Jurkat, Clone E6-1 (cell line): ENCODE measurements around the gene METTL26.

Experiments used
- DNase-seq: peaks from one replicate; pipeline ENCODE4 v3.0.0-alpha.2; 2011; ENCODE audit warnings: low read depth, low spot score
- H3K4me3 ChIP-seq: 2 replicates; pipeline ENCODE4 v1.5.1; 2011; ENCODE audit warnings: mild to moderate bottlenecking, low read length, control low read depth, moderate library complexity

The METTL26 gene

DNA sequence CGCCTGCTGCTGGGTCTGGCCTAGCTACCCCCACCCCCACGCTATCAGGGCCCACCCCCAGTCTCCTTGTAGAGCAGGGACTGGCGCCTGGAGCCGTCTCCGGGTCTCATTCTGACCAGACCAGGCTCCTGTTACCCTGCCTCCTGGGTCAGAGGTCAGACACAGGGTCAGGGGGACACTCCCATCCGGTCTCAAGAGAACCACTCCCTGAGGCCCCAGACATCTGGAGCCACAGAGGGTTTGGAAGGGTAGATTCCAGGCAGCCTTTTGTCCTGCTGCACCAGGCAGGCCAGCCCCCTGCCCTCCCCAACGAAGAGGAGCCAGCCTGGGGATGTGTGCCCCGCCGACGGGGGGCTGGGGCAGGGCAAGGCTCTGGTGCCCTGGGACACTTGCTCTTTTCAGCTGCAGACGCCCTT lies 6.3 kb downstream of the METTL26 start:
- no peak for DNase-seq
- H3K4me3 ChIP-seq, result no peak overlapping the region

DNA sequence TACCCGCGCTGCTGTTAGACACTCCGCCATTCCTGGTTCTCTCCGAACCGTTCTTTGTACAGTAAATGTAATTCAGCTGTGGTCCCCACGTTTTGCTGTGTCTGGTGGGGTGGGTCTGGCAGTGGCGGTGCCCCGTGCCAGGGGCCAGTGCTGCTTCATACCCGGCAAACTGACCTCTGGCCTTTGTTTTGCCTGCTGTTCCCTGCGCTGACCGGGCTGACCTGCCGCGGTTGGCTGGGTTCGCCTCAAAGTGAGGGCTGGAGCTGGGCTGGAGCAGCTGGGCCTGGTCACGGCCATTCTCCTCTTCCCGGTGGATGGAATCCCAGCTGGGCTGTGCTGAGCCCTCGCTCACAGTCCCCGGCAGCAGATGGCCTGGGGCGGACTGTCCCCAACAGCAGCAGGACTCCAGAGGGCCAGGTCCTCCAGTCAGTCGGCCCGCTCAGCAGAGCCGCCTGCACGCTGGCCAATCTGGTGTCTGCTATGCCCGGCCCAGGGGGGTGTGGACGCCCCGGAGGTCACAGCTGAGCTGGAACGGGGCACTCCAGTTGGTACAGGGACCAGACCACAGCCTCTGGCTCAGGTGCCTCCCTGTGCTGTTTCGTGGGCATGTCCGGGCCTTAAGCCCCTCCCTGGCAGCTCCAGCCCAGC lies 6.8 kb downstream of the METTL26 start:
- DNase-seq, result no peak
- H3K4me3 ChIP-seq, result no peak overlapping the region

DNA sequence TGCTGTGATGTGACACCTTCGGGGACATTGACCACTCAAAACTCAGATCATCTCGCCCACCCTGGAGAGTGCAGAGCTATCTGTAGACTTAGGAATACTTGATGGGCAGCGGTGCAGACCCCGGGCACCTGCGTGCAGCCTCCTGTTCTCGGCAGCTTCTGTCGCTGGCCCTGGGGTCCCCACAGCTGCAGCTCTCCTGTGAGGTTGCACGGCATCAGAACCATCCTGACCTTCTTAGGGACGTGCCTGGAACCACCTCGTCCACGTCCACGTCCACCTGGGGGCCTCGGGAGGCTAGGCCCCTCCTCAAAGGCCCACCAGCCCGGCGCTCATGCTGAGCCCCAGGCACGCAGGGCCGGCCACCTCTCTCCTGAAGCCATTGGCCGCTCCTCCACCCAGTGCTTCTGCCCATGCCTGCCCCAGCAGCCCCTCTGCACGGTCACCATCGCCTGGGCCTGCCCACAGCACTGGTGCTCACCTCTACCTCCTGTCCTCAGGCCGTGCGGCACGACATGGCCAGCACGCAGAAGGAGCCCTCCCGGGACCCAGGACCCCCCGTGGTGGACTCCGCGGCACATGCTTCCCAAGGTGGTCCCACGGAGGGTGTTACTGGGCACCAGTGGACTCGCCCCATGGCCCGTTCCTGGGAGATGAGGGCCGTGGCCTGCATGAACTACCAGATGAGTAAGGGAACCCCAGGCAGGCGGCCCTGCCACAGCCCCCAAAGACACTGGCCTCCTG lies 7.6 kb downstream of the METTL26 start:
- H3K4me3 ChIP-seq, result no peak overlapping the region
- no peak for DNase-seq

DNA sequence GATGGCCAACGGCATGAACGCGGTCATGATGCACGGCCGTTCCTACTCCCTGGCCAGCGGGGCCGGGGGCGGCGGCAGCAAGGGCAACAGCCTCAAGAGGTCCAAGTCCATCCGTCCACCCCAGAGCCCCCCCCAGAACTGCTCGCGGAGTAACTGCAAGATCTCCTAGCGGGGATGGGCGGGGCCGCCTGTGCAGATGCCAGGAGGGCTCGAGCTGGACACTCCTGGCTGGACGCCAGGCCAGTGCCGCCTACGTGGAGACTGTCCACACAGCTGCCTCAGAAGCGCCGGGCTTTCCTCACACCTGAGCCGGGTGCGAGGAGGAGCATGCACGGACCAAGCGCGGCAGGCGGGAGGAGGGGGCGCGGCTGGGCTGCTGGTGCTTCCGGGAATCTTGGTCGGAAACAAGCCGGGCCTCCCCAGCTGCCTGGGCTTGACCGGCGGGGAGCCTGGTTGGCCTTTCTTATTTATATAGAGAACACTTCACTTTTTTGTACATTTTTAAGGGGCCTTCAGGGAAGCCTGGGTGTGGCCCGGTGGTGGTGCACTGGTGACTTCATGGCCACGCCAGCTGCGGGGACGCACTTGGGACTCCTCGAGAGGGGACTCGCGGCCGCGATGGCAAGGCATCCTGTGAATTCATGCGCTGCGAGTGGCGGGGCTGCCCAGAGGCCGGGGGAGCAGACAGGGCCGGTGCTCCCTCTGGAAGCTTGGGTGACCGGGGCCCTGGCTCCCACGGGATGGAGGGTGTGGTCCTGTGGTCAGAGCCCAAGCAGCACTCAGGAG lies 8.5 kb downstream of the METTL26 start:
- no peak for DNase-seq

DNA sequence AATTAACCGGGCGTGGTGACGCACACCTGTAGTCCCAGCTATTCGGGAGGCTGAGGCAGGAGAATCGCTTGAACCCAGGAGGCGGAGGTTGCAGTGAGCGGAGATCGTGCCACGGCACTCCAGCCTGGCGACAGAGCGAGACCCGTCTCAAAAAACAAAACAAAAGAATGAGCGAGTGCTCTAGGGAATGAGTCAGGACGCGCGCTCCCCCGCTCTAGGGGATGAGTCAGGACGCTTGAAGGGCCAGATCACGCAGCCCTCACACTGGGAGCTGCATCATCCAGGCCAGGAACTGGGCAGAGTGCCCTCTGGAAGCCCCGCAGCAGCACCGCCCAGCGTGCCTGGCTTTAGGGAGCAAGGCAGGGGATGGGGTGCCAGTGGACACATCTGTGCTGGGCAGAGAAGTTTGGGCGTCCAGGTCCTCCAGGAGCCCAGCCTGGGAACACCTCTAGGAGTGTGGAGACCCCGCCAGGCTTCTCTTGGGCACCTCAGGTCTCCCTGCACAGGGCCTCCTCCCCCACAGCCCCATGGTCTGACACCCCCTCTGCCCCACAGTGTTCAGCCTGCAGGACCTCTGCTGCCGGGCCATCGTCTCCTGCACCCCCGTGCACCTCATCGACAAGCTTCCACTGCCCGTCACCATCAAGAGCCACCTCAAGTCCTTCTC lies 9.2 kb downstream of the METTL26 start:
- no peak overlapping the region for H3K4me3 ChIP-seq
- no peak for DNase-seq

More for the DNA sequence above, 8.5 kb downstream of the METTL26 start:
- no peak overlapping the region for H3K4me3 ChIP-seq

DNA sequence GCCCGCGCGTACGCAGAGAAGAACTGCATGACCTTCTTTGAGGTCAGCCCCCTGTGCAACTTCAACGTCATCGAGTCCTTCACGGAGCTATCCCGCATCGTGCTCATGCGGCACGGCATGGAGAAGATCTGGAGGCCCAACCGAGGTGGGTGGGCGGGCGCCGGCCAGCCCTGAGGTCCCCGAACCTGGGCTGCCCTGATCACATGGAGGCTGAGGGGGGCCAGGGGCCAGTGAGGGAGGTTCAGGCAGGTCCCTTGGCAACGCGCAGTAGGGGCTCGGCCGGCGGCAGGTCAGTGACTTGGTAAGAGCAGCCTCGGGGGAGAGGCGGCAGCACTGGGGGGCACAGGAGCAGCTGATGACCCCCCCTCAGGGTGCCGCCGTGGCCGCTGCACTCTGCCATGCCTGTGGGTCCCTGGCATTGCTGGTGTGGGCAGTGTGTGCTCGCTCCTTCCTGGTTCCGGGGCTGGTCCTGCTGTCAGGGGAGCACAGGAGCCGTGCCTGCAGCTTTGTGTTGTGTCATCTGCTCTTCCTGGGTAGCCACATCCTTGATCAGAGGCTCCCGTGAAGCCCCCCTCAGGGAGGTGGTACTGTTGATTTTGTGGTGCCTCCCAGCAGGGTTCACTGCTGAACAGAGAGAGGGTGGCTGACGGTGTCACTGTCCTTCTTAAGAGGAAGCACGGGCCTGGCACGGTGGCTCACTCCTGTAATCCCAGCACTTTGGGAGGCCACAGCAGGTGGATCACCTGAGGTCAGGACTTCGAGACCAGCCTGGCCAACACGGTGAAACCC lies 9.9 kb downstream of the METTL26 start:
- H3K4me3 ChIP-seq, result no peak overlapping the region
- DNase-seq, result no peak

DNA sequence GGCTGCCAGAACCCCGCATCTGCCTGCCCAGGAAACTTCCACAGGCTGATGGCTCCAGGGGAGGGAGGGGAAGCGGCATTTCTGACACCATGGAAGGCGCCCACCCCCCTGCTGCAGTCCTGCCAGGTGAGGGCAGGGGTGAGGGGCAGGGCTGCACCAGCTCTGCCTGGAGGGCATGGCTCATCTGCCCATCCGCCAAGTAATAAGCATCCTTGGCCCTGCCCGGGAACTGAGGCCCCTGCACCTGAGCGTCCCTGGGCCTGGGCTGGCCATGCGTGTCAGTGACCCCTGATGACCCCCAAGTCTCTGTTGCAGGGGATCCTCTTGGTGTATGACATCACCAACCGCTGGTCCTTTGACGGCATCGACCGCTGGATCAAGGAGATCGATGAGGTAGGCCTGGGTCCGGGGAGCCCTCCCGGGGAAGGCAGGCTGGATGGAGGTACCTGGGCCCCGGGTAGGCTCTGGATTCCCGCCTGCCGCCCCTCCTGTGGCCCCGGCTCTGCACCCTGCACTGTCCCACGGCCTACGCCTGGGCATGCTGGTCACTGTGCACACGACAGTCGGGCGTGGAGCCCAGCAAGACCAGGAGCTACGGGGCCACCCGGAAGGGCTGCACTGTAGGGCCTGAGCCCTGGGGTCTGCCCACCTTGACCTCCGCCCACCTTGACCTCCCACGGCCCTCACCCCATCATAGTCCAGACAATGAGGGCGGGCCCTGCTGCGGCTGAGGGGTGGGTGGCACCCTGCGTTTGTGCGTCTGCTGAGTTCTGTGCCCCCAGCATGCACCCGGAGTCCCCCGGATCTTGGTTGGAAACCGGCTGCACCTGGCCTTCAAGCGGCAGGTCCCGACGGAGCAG lies 10.8 kb downstream of the METTL26 start:
- DNase-seq, result no peak
- no peak overlapping the region for H3K4me3 ChIP-seq

DNA sequence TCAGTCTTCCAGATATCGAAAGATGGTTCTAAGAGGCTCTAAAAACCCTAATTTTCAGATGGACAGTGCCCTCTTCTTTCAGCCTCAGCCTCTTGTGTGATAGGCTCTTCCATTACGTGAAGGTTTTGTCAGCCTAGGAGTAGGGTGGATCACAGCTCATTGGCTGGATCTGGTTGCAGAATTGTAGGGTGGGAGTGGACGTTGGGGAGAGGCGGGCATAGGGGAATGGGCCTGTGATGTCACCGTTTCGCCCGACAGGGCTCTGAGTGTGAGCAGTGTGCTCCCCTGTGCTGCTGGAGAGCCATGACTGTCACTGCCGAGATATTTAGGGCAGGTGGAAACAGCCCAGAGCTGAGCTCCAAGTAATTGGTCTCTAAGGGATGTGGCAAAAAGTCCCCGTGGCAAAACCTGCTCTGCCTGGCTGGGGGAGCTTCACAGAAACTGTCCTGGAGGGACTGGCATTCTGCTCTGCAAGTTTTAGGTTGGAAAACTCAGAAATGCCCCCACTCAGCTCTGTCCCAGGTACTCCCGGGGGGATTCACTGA lies 11.5 kb downstream of the METTL26 start:
- H3K4me3 ChIP-seq, result no peak overlapping the region
- no peak for DNase-seq

DNA sequence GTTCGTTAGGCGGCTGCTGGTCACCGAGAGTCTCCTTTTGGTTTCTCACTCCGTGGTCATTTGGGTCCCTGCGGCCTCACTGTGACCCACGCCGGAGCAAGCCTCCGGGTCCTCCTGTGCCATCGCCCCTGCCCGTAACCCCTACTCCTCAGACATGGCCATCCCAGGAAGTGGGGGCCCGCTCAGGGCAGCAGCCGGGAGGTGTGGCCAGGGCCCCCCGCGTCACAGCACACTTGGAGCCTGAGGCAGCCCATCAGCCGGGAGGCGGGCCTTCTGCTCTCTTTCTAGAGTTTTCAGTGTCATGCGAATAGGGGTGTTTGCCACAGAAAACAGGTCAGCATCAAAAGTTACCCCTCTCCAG lies 13.2 kb downstream of the METTL26 start:
- no peak for DNase-seq
- no peak overlapping the region for H3K4me3 ChIP-seq

DNA sequence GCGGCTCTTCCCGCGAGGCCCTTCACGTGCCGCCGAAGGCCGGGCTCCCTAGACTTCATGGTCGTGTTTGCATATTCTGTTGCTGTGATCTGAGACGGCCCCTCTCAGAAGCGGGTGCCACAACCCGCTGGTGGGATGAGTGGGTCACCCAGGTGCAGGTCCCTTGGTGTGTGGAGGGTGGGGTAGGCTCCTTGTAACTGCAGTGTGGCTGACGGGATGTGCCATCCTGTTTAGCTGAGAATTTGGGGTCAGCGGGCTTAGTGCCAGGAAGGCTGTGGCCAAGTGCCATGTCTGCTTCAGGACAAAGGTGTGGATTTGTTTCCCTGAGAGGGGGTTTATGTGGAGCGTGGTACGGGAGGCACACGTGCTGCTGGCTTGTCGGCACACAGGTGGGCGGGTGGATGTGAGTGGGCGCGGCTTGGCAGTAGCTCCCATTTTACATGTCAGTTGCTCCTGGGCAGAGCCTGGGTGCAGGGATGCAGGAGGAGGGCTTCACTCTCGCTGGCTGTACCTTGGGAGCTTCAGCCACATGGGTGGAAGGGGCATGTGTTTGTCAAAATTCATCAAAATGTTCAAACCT lies 14.5 kb downstream of the METTL26 start:
- no peak overlapping the region for H3K4me3 ChIP-seq
- DNase-seq, result no peak

DNA sequence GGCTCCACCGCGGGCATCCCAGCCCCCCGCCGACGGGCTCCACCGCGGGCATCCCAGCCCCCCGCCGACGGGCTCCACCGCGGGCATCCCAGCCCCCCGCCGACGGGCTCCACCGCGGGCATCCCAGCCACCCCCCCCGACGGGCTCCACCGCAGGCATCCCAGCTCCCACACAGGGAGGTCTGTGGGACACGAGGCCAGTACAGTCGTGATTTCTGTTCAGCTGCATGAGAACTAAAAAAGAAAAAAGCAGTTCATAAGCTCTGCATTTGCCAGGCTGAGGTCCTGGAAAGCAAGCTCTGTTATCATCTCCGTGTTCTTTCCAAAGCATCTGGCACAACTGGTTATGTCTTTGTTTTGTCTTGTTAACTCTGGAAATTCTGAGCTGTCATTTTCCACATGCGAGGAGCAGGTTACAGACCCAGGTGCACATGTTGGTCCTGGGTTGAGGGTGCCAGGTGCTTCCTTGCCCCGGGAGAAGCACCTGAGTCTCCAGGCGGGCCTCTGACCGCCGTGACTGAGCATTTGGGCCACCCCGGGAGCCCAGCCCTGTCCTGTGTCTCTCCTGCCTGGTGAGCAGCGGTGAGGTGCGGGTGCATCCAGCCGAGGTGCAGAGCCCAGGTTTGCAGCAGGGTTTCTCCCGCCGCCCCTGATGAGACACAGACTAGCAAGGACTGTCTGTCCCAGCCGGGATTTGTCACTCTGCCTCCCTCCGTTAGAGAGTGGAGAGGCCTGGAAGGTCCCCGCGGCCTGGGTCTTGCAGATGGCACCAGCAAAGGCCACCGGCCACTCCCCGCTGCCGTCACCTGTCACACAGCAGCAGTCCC lies 15.2 kb downstream of the METTL26 start:
- DNase-seq, result no peak
- H3K4me3 ChIP-seq, result no peak overlapping the region

DNA sequence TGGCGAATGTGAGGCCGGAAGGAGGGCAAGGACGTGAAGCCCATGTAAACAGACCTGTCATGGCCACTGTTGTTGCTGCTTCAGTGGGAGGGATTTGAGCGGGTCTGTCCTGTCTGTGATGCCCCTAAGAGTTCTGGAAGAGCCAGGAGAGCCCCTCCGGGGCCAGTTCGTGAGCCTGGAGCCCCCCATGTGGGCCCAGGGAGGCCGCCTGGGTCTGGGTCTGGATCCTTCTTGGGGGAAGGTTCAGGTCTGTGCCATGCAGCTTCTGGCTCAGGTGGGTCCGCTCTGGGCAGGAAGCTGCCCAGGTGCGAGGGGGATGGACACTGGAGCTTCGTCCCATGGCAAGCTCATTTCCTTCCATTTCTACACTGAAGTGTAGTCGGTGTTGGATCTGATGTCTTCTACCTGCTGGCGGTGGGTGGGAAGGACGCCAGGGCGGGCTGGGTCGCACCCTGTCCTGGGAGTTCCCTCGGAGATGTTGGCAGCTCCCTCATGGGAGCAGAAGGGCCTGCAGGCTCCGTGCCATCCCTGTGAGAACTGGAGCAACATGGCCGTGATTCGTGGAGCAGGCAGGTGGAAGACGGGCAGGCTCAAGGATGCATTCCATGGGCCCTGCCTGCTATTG lies 16.5 kb downstream of the METTL26 start:
- DNase-seq, result no peak
- H3K4me3 ChIP-seq, result no peak overlapping the region

DNA sequence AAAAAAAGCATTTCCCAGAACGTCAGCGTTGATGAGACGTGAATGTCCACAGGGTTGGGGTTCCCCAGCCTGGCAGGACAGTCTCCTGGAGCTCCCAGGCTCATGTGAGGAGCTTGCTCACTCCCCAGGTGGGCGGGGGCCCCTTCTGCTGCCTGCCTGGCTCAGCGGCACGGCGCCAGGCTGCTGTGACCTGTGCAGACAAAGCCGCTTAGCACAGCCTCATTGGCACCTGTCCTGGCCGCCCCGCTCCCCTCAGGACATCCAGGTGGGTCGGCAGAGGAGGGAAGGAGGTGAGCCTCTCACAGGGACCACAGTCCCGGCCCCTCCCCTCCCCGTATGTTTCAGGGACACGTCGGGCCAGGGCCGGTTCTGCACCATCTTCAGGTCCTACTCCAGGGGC lies 18.2 kb downstream of the METTL26 start:
- no peak overlapping the region for H3K4me3 ChIP-seq
- DNase-seq, result no peak

DNA sequence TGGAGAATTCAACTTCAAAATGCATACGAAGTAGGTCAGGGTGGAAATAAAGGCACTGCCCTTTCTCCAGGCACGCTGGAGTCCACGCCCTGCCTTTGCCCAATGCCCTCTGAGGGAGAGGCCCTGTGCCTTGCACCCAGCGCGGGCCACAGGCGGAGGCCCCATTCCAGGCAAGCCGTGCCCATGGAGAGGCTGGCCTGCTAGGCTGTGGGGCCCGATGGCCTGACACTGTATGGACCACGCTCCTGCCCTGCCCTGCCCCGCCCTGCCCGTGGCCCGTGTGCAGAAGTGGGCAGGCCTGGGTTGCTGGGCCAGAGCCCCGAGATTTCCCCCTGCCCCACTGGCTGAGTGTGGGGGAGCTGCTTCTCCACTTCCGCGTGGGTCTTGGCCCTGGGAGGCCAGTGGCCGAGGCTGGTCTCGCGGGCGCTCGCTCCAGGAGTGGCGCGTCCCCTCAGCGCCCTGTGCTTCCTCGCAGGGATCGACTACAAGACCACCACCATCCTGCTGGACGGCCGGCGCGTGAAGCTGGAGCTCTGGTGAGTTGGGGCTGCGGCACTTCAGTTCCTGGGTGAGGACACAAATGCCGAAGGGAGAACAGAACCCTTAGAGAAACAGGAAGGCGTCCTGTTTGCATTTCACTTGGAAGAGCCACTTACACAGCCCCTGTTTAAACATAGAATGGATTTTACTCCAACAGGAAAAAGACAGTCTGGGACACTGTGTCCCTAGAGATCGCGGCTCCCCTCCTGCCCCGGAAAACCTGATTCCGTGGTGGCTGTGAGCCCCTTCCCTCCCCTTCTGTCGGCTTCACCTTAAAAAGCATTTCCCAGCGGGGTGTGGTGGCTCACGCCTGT lies 19.1 kb downstream of the METTL26 start:
- no peak for DNase-seq
- no peak overlapping the region for H3K4me3 ChIP-seq

DNA sequence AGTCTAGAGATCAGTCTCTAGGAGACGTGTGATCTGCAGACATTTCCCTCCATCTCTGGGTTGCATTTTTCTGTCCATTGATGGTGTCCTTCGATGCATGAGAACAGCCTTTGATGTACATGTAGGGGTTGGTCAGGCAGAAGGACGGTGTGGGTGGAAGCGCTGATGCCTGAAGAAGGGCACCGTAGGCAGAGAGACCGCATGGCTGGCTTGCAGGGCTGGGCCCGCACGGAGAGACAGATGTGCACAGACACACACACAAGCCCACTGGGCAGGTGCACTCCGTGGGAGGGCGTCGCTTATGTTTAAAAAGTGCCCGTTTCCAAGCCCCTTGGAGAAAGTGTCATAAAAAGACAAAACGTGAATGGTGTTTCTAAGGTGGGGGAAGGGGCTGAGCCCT lies 21.0 kb downstream of the METTL26 start:
- H3K4me3 ChIP-seq, result no peak overlapping the region

More for the DNA sequence above, 21.0 kb downstream of the METTL26 start:
- no peak for DNase-seq
